DMS53 treated with DMSO at 0.1 percent for 48 hours (cell line): ENCODE measurements around the gene SEPTIN1.
"Not testable (repeated sequence)": the region's sequence is repeated elsewhere in the genome, so short reads cannot be mapped to it uniquely, and the experiment has no call there.

Experiments
- DNase-seq: peaks from one replicate; lab custom pipeline; 2025; ENCODE audit not compliant: unreplicated experiment; lab: John Stamatoyannopoulos, UW

SEPTIN1 gene

GRCh38 chr16:30406795-30407101 is 24.4 kb upstream of the SEPTIN1 start:
- DNase-seq: no peak

- peak; percentile 92 for DNase-seq
Measured at GRCh38 chr16:30401768-30402425, 19.5 kb upstream of the SEPTIN1 start.

DNA sequence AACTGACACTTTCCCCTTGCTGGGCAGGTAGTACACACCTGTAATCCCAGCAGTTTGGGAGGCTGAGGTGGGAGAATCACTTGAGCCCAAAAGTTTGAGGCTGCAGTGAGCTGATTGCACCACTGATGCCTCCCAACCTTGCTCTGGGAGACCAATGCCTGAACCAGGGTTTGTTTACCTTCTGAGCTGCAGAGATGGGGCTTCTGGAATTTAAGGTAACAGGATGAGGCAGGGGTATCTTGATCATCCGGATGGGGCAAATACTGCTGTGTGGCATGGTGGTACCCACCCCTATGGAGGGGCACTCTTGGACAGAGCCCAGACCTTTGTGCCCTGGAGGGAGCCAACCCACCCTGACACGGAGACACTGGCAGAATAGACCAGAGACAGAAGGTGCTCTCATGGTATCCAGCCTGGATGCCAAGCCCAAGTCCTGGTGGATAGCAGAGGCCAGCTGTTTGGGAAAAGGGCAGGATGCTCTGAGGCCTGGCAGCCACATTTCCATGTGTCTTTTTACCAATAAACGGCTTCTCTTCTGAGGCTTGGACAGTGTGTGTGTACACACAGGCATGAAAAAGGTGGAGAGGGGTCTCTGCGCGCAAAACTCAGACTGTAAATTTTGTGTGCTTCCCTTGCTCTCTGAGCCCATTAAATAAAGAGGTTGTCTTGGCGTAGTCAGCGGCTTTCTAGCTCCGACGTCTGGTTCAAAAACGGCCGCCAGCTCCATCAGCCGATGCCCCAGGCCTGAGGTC is 17.2 kb upstream of the SEPTIN1 start:
- DNase-seq: no peak

- DNase-seq: no peak
Measured at GRCh38 chr16:30398661-30399434, 16.5 kb upstream of the SEPTIN1 start.

- DNase-seq: no peak
Measured at GRCh38 chr16:30397776-30398660, 15.7 kb upstream of the SEPTIN1 start.

- no peak for DNase-seq
Measured at GRCh38 chr16:30397056-30397455, 14.7 kb upstream of the SEPTIN1 start.

DNA sequence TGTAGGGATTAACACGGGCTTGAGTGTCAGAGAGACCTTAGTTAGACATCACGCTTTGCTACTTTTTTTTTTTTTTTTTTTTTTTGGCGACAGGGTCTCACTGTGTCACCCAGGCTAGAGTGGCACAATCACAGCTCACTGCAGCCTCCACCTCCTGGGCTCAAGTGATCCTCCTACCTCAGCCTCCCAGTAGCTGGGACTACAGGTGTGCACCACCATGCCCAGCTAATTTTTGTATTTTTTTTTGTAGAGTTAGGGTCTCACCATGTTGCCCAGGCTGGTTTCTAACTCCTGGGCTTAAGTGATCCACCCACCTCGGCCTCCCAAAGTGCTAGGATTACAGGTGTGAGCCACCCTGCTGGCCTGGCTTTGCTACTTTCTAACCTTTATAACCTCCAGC is 14.3 kb upstream of the SEPTIN1 start:
- DNase-seq: not testable (repeated sequence)

GRCh38 chr16:30395992-30396585 is 13.7 kb upstream of the SEPTIN1 start:
- DNase-seq: no peak

DNA sequence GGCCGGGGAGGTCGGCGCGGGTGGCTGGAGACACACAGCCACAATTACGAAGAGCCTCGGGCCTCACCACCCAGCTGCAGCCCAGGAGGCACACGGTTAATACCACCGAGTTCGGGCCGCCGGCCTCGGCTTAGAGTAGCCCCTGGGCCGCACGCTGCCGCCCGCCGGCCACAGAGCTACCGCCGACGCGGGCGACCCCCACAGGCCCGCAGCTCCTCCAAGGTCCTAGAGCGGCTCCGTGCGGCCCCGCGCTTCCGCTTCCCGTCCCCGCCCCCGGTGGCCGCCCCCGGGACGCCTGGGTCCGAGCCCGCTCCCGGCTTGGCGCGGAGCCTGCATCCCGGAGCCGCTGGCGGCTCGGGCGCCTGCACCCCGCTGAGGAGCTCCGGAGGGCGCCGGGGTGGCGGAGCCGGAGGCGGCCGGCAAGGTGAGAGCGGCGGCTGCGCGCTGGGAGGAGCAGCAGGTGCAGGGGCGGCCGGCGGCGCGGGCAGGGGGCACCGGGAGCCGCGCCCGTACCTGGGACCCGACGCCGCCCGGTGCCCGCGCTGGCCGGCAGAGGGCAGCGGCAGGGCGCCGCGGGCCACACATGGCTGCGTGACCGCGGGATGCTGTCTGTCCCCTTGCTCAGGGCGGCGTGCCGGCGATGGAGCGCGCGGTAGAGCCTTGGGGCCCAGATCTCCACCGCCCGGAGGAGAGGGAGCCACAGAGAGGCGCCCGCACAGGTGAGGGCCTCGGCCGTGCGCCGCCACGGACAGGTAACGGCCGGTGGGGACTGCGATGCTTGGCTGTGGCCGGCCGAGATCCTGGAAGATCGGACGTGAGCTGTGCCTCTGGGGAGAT is 13.0 kb upstream of the SEPTIN1 start, which contains the start of gene ZNF48:
Gene ZNF48, plus strand, starts transcription at position 266 of the 837 bp plus-strand sequence. Its CDS starts 375 bp downstream, at position 641.
- DNase-seq: peak; percentile 66

- DNase-seq: no peak
Measured at GRCh38 chr16:30394592-30395154, 12.3 kb upstream of the SEPTIN1 start.

- DNase-seq: no peak
Measured at GRCh38 chr16:30383521-30383920, 1.2 kb upstream of the SEPTIN1 start.

GRCh38 chr16:30381291-30382041 is 895 bp downstream of the SEPTIN1 start:
- no peak for DNase-seq

GRCh38 chr16:30380803-30381208 is 1.6 kb downstream of the SEPTIN1 start:
- no peak for DNase-seq

GRCh38 chr16:30380072-30380802 is 2.1 kb downstream of the SEPTIN1 start:
- DNase-seq: no peak

DNA sequence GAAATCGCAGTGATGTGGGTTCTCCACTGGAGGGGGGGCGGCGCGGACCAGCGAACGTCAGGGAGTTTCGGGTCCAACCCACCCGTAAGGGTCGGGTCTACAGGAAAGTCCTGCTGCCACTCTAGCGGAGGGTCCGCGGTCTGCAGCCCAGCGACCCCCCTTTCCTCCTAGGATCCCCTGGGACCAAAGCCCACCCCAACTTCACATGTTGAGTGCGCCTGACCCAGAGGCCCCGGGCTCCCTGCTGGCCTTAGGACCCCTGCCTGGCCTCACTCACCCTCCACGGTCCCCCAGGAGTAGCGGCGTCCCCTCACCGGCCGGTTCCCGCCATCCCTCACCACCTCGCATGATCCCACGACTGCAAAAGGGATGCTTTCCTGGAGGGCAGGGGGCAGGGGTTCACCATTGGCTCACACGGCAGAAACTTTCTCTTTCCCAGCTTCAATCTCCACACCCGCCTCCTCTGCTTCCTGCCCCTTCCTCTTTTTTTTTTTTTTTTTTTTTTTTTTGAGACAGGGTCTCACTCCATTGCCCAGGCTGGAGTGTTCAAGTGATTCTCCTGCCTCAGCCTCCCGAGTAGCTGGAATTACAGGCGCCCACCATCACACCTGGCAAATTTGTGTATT is 3.1 kb downstream of the SEPTIN1 start:
- DNase-seq: no peak

GRCh38 chr16:30378236-30379157 is 3.9 kb downstream of the SEPTIN1 start:
- DNase-seq: peak; percentile 93
